ENCODE measurements around the gene RAB11FIP4. TPM values are rescaled to one million over a fixed set of nuclear protein-coding genes. Genes with fewer than 3 reads are reported as not detected.

Gene RAB11FIP4
- total and polyA plus RNA-seq, 2 donors (not counting 3 experiments of a cell fraction or from before 2014, with no cell fraction given) = 0.08 to 0.38 TPM

GRCh38 chr17:31570951-31571892 lies 179.7 kb downstream of the RAB11FIP4 start:
- Histone ChIP-seq H3K79me2 (ENCODE audit: control insufficient read depth, insufficient read depth, low read length) (peaks cover 93% of the 10 kb centered on the region), H3K4me3 (replicated peaks in 1 of 3; ENCODE audit: insufficient read depth in 1 of 3, low read depth in 1 of 3, low read length in 3 of 3) (no peak overlapping the region), H3K4me1 (ENCODE audit: control insufficient read depth, extremely low read depth, insufficient read depth, low read length) (no peaks in the 10 kb centered on the region), H4K20me1 (replicated peaks; ENCODE audit: control insufficient read depth, extremely low read depth, insufficient read depth, low read length) (peaks cover 2% of the 10 kb centered on the region), H3K9me1 (replicated peaks; ENCODE audit: control insufficient read depth, extremely low read depth, insufficient read depth, low read length) (no peaks in the 10 kb centered on the region), H2AFZ (ENCODE audit: low read depth, low read length) (no peak overlapping the region), H3K9ac (replicated peaks; ENCODE audit: extremely low read depth, insufficient read depth, low read length) (no peak overlapping the region), H3K36me3 (ENCODE audit: control insufficient read depth in 2 of 2, extremely low read depth in 1 of 2, insufficient read depth in 2 of 2, low read length in 2 of 2) (peaks cover 5 to 7% of the 10 kb centered on the region in 2 experiments), H3K4me2 (ENCODE audit: insufficient read depth, low read length) (no peak overlapping the region), H3K27me3 (ENCODE audit: control insufficient read depth in 2 of 2, insufficient read depth in 2 of 2, low read length in 2 of 2) (no peaks in the 10 kb centered on the region), H3K27ac (ENCODE audit: insufficient read depth, low read depth, low read length) (no peak overlapping the region), H3K9me3 (replicated peaks; ENCODE audit: control insufficient read depth, insufficient read depth, low read length) (no peaks in the 10 kb centered on the region)
- ChIA-PET CTCF (interaction anchor here (1.9 kb wide), 1 partner anchor 272 kb away, joined by 5 read pairs; no protein-coding TSS in a partner anchor), POLR2A (no interaction called here)
- no TSS peak for BruUV-seq (replicated peaks)
- DNase-seq (ENCODE audit: low read depth, low spot score) = no peak
- FAIRE-seq = no peak
- TF ChIP-seq EZH2 (IDR thresholded peaks at IDR 0.05; ENCODE audit: borderline replicate concordance, low read depth, low read length, severe bottlenecking) (no peak), MYC (IDR thresholded peaks at IDR 0.05; ENCODE audit: low read depth, low read length) (no peak), POLR2A (IDR thresholded peaks at IDR 0.05; ENCODE audit: low read depth, low read length) (no peak), JUN (IDR thresholded peaks at IDR 0.05; ENCODE audit: borderline replicate concordance, insufficient read depth, insufficient read length, low read depth) (no peak)
- intact Hi-C loops (cut with micrococcal nuclease) = no loop called here
- dilution Hi-C loops (cut with MboI; ENCODE audit: extremely low pct_ligation_motif_present, low sequenced_read_pairs) = no loop called here

- intact Hi-C loops (cut with micrococcal nuclease) (no loop called here), dilution Hi-C loops (cut with MboI; ENCODE audit: extremely low pct_ligation_motif_present, low sequenced_read_pairs) (no loop called here)
- peaks cover 2% of the 10 kb centered on the region for H4K20me1 ChIP-seq (replicated peaks; ENCODE audit: control insufficient read depth, extremely low read depth, insufficient read depth, low read length)
- H3K9ac ChIP-seq (replicated peaks; ENCODE audit: extremely low read depth, insufficient read depth, low read length) = no peak overlapping the region
- FAIRE-seq (no peak), DNase-seq (ENCODE audit: low read depth, low spot score) (no peak)
- H3K27me3 ChIP-seq (ENCODE audit: control insufficient read depth in 2 of 2, insufficient read depth in 2 of 2, low read length in 2 of 2) = no peaks in the 10 kb centered on the region
- ChIA-PET CTCF (interaction anchor here (1.9 to 2.9 kb wide), 2 partner anchors 12 to 271 kb away, joined by 5 to 14 read pairs; no protein-coding TSS in a partner anchor), POLR2A (interaction anchor here (0.6 kb wide), 1 partner anchor 21 kb away, joined by 3 read pairs; no protein-coding TSS in a partner anchor)
- peaks cover 5 to 7% of the 10 kb centered on the region in 2 experiments for H3K36me3 ChIP-seq (ENCODE audit: control insufficient read depth in 2 of 2, extremely low read depth in 1 of 2, insufficient read depth in 2 of 2, low read length in 2 of 2)
- no peak overlapping the region for H3K4me2 ChIP-seq (ENCODE audit: insufficient read depth, low read length)
- H3K4me1 ChIP-seq (ENCODE audit: control insufficient read depth, extremely low read depth, insufficient read depth, low read length) = no peaks in the 10 kb centered on the region
- TF ChIP-seq, protein P1, sequence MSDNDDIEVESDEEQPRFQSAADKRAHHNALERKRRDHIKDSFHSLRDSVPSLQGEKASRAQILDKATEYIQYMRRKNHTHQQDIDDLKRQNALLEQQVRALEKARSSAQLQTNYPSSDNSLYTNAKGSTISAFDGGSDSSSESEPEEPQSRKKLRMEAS (IDR thresholded peaks at IDR 0.05; ENCODE audit: insufficient read depth, insufficient read length) = no peak
- TF ChIP-seq GATA2 (IDR thresholded peaks at IDR 0.05; ENCODE audit: insufficient read depth, insufficient read length, low read depth, low read length) = no peak
- TF ChIP-seq CTCF (IDR thresholded peaks at IDR 0.05; ENCODE audit: extremely low read depth in 1 of 2, insufficient read depth in 1 of 2, low read depth in 1 of 2, low read length in 2 of 2) = no peak
- TF ChIP-seq JUN (IDR thresholded peaks at IDR 0.05; ENCODE audit: borderline replicate concordance, insufficient read depth, insufficient read length, low read depth) = no peak
- no peak for TF ChIP-seq POLR2AphosphoS5 (IDR thresholded peaks at IDR 0.05; ENCODE audit: insufficient read depth, low read depth, low read length)
- no peak for TF ChIP-seq FOS (IDR thresholded peaks at IDR 0.05; ENCODE audit: borderline replicate concordance, insufficient read depth, low read length)
- TF ChIP-seq POLR2A (IDR thresholded peaks at IDR 0.05; ENCODE audit: low read depth, low read length) = no peak
- no peak for TF ChIP-seq EZH2 (IDR thresholded peaks at IDR 0.05; ENCODE audit: borderline replicate concordance, low read depth, low read length, severe bottlenecking)
- no peak for TF ChIP-seq MYC (IDR thresholded peaks at IDR 0.05; ENCODE audit: low read depth, low read length)
- no peaks in the 10 kb centered on the region for H3K9me1 ChIP-seq (replicated peaks; ENCODE audit: control insufficient read depth, extremely low read depth, insufficient read depth, low read length)
- H3K27ac ChIP-seq (ENCODE audit: insufficient read depth, low read depth, low read length) = no peak overlapping the region
- no peaks in the 10 kb centered on the region for H3K9me3 ChIP-seq (replicated peaks; ENCODE audit: control insufficient read depth, insufficient read depth, low read length)
- no peak overlapping the region for H3K4me3 ChIP-seq (replicated peaks in 1 of 3; ENCODE audit: insufficient read depth in 1 of 3, low read depth in 1 of 3, low read length in 3 of 3)
- no TSS peak for BruUV-seq (replicated peaks)
- H3K79me2 ChIP-seq (ENCODE audit: control insufficient read depth, insufficient read depth, low read length) = peaks cover 85% of the 10 kb centered on the region
- no peak overlapping the region for H2AFZ ChIP-seq (ENCODE audit: low read depth, low read length)
Observed at GRCh38 chr17:31572341-31572740, 180.9 kb downstream of the RAB11FIP4 start.
